Neural progenitor cell (in vitro differentiated cells): ENCODE measurements around the gene SMPD3. TPM values are rescaled to one million over a fixed set of nuclear protein-coding genes. Genes with fewer than 3 reads are reported as not detected.
A peak's percentile ranks its signal among the peaks of the same experiment; 100 is the strongest.

Source experiments
- DNase-seq: peaks from one replicate; pipeline ENCODE4 v3.0.0-alpha.2; 2016; ENCODE audit warnings: low spot score
- H2AFZ ChIP-seq: fragments of 200-600 bp; sonication (generic); replicated peaks from 2 replicates; pipeline ENCODE4 v1.6.1; 2016; ENCODE audit warnings: antibody characterized with exemption
- H3F3A ChIP-seq: fragments of 200-600 bp; sonication (generic); 2 replicates; pipeline ENCODE4 v1.6.1; 2016; ENCODE audit warnings: antibody characterized with exemption, low read depth
- H3K27ac ChIP-seq: fragments of 200-600 bp; sonication (generic); 2 replicates; pipeline ENCODE4 v1.5.1; 2016; ENCODE audit warnings: mild to moderate bottlenecking
- H3K27me3 ChIP-seq: fragments of 200-600 bp; sonication (generic); 2 replicates; pipeline ENCODE4 v1.6.1; 2016; ENCODE audit warnings: mild to moderate bottlenecking, moderate library complexity
- H3K36me3 ChIP-seq: fragments of 200-600 bp; sonication (generic); 2 replicates; pipeline ENCODE4 v1.5.1; 2016
- H3K4me1 ChIP-seq: fragments of 200-600 bp; sonication (generic); 2 replicates; pipeline ENCODE4 v1.6.1; 2016; ENCODE audit warnings: mixed run types
- H3K4me2 ChIP-seq: fragments of 200-600 bp; sonication (generic); 2 replicates; pipeline ENCODE4 v1.6.1; 2016
- H3K4me3 ChIP-seq: fragments of 200-600 bp; sonication (generic); 2 replicates; pipeline ENCODE4 v1.5.1; 2016
- H3K79me2 ChIP-seq: fragments of 200-600 bp; sonication (generic); 2 replicates; pipeline ENCODE4 v1.6.1; 2016; ENCODE audit warnings: low read depth
- H3K9ac ChIP-seq: fragments of 200-600 bp; sonication (generic); 2 replicates; pipeline ENCODE4 v1.6.1; 2016
- H3K9me3 ChIP-seq: fragments of 200-600 bp; sonication (generic); 2 replicates; pipeline ENCODE4 v1.5.1; 2016; ENCODE audit warnings: low read depth
- H4K20me1 ChIP-seq: fragments of 200-600 bp; sonication (generic); 2 replicates; pipeline ENCODE4 v1.6.1; 2016; ENCODE audit warnings: low read depth
- H3K27ac Mint-ChIP-seq: 3 replicates; pipeline ENCODE4 v1.8.0; 2021; ENCODE audit warnings: mixed read lengths
- H3K27me3 Mint-ChIP-seq: 2 replicates; pipeline ENCODE4 v1.8.0; 2022; ENCODE audit warnings: low read depth, mild to moderate bottlenecking, inconsistent platforms, moderate library complexity, mixed read lengths; ENCODE audit not compliant: insufficient read depth
- H3K36me3 Mint-ChIP-seq: 3 replicates; pipeline ENCODE4 v1.8.0; 2021; ENCODE audit warnings: mixed read lengths
- H3K4me1 Mint-ChIP-seq: 3 replicates; pipeline ENCODE4 v1.8.0; 2021; ENCODE audit warnings: mixed read lengths
- H3K4me3 Mint-ChIP-seq: 3 replicates; pipeline ENCODE4 v1.8.0; 2021; ENCODE audit warnings: mild to moderate bottlenecking, moderate library complexity, mixed read lengths
- H3K9me3 Mint-ChIP-seq: 3 replicates; pipeline ENCODE4 v1.8.0; 2020; ENCODE audit warnings: mixed read lengths
- EZH2 ChIP-seq: fragments of 200-600 bp; sonication (generic); IDR thresholded peaks from 2 replicates; pipeline ENCODE4 v1.6.1; 2017; ENCODE audit warnings: antibody characterized with exemption, mild to moderate bottlenecking, moderate library complexity
- EZH2phosphoT487 ChIP-seq: fragments of 200-600 bp; sonication (generic); IDR thresholded peaks from 2 replicates; pipeline ENCODE4 v1.6.1; 2017; ENCODE audit warnings: antibody characterized with exemption
- total RNA-seq: library from RNA; depleted of rRNA; stranded (reverse); fragments of >200 nt; gene quantifications from 2 replicates; pipeline ENCODE4 v1.2.3, GENCODE V29; 2015; ENCODE audit warnings: low replicate concordance
- TF ChIP-seq, protein P1 (sequence below): fragments of 200-600 bp; sonication (generic); IDR thresholded peaks from 2 replicates; pipeline ENCODE4 v1.5.1; 2017; ENCODE audit warnings: antibody characterized with exemption, mild to moderate bottlenecking

Gene SMPD3
- total RNA-seq, 1 donor from 2014 or later = not detected

- Mint-ChIP-seq H3K4me3 (no peak overlapping the region), H3K27ac (peak overlapping the region; percentile 37), H3K36me3 (no peaks in the 10 kb centered on the region), H3K27me3 (peaks cover 2% of the 10 kb centered on the region), H3K4me1 (peaks cover 22% of the 10 kb centered on the region), H3K9me3 (peaks cover 3% of the 10 kb centered on the region)
- Histone ChIP-seq H3K9ac (no peak overlapping the region), H3K36me3 (no peaks in the 10 kb centered on the region), H2AFZ (no peak overlapping the region), H3K4me2 (peak overlapping the region; percentile 42), H3K9me3 (no peaks in the 10 kb centered on the region), H3F3A (no peaks in the 10 kb centered on the region), H3K4me3 (no peak overlapping the region), H3K4me1 (peaks cover 15% of the 10 kb centered on the region), H3K27ac (no peak overlapping the region), H3K79me2 (no peaks in the 10 kb centered on the region), H3K27me3 (no peaks in the 10 kb centered on the region), H4K20me1 (no peaks in the 10 kb centered on the region)
- no peak for DNase-seq
- no peak for TF ChIP-seq EZH2phosphoT487
- no peak for TF ChIP-seq EZH2
- TF ChIP-seq, protein P1, sequence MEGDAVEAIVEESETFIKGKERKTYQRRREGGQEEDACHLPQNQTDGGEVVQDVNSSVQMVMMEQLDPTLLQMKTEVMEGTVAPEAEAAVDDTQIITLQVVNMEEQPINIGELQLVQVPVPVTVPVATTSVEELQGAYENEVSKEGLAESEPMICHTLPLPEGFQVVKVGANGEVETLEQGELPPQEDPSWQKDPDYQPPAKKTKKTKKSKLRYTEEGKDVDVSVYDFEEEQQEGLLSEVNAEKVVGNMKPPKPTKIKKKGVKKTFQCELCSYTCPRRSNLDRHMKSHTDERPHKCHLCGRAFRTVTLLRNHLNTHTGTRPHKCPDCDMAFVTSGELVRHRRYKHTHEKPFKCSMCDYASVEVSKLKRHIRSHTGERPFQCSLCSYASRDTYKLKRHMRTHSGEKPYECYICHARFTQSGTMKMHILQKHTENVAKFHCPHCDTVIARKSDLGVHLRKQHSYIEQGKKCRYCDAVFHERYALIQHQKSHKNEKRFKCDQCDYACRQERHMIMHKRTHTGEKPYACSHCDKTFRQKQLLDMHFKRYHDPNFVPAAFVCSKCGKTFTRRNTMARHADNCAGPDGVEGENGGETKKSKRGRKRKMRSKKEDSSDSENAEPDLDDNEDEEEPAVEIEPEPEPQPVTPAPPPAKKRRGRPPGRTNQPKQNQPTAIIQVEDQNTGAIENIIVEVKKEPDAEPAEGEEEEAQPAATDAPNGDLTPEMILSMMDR = no peak
Measured at GRCh38 chr16:68487669-68488068, 39.4 kb upstream of the SMPD3 start.

DNA sequence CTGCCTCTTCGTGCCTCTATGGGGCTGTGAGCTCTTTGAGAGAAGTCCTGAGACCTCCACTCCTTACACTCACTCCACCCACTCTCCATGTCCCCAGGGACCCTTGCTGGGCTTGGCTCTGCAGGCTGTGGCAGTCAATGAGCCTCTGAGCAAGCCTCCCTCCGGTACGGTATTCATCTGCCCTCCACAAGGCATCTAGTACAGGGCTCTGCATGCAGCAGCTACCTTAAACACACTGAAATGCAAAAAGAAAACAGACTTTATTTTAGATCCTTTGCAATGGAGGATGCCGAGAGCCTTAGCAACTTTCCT, 38.9 kb upstream of the SMPD3 start:
- Histone ChIP-seq H3K27ac (no peak overlapping the region), H3K9me3 (no peaks in the 10 kb centered on the region), H3K4me2 (peak overlapping the region; percentile 42), H3K36me3 (no peaks in the 10 kb centered on the region), H3K4me3 (no peak overlapping the region), H3K27me3 (no peaks in the 10 kb centered on the region), H3K9ac (no peak overlapping the region), H3K4me1 (peaks cover 15% of the 10 kb centered on the region), H2AFZ (peak overlapping the region; percentile 73), H3F3A (no peaks in the 10 kb centered on the region), H4K20me1 (no peaks in the 10 kb centered on the region), H3K79me2 (no peaks in the 10 kb centered on the region)
- Mint-ChIP-seq H3K4me1 (peaks cover 22% of the 10 kb centered on the region), H3K27me3 (peaks cover 2% of the 10 kb centered on the region), H3K36me3 (no peaks in the 10 kb centered on the region), H3K27ac (peak overlapping the region; percentile 10), H3K9me3 (peaks cover 3% of the 10 kb centered on the region), H3K4me3 (peak overlapping the region; percentile 7)
- no peak for TF ChIP-seq EZH2phosphoT487
- TF ChIP-seq, protein P1 = no peak
- no peak for TF ChIP-seq EZH2
- DNase-seq = no peak

DNA sequence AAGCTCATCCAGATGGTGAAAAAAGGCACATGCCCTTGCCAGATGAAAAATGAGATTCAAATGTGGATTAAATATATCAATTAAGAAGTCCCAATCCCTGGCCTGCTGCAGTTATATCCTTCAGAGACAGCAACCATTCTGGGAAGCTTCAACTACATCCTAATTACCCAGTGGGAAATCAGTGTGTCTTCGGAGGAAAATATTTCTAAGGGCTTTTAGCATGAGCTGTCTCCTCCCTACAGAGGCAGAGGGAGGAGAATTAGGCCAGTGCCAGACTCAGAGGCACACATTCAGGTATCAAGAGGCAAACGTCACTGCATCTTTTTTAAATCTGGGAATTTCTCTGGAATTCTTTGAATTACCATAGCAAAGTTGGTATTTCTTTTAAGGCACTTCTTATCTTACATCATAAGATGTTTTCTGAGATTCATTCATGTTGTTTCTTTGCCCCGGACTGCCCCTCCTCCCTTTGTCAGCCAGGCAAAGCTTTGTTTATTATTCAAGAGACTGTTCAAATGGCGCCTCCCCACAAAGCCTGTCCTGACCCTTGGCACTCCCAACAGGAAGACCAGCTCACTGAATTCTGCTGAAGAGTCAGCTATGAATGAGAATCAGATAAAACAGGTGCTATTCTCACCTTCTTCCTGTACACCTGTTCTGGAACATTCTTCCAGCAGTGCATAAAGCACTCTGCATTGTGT, 38.3 kb upstream of the SMPD3 start:
- TF ChIP-seq, protein P1 = no peak
- no peak for TF ChIP-seq EZH2
- no peak for TF ChIP-seq EZH2phosphoT487
- H3K27me3 Mint-ChIP-seq = peaks cover 2% of the 10 kb centered on the region

More for the DNA sequence above, 38.3 kb upstream of the SMPD3 start:
- H3K27ac Mint-ChIP-seq = peak overlapping the region; percentile 10
- Histone ChIP-seq H3K27me3 (no peaks in the 10 kb centered on the region), H3K27ac (no peak overlapping the region), H2AFZ (peak overlapping the region; percentile 73), H3K79me2 (no peaks in the 10 kb centered on the region), H3K36me3 (no peaks in the 10 kb centered on the region), H3F3A (no peaks in the 10 kb centered on the region), H3K9me3 (no peaks in the 10 kb centered on the region), H3K4me2 (peak overlapping the region; percentile 42), H3K9ac (no peak overlapping the region), H4K20me1 (no peaks in the 10 kb centered on the region), H3K4me3 (no peak overlapping the region), H3K4me1 (peaks cover 15% of the 10 kb centered on the region)
- no peaks in the 10 kb centered on the region for H3K36me3 Mint-ChIP-seq
- peak overlapping the region; percentile 7 for H3K4me3 Mint-ChIP-seq
- peaks cover 22% of the 10 kb centered on the region for H3K4me1 Mint-ChIP-seq
- peaks cover 3% of the 10 kb centered on the region for H3K9me3 Mint-ChIP-seq
- peak; percentile 28 for DNase-seq
